ENCODE data around the gene PRPF19.

Gene PRPF19

GRCh38 chr11:60874421-60875365 lies 31.7 kb downstream of the PRPF19 start:
- Histone ChIP-seq H3K27me3 (ENCODE audit: control insufficient read depth, insufficient read depth, low read length) (no peaks in the 10 kb centered on the region), H3K36me3 (ENCODE audit: control insufficient read depth, insufficient read depth, low read length) (no peaks in the 10 kb centered on the region), H3K4me3 (ENCODE audit: low read length) (no peak overlapping the region), H3K4me1 (ENCODE audit: control insufficient read depth, insufficient read depth, low read length) (peaks cover 9% of the 10 kb centered on the region), H3K9me3 (ENCODE audit: control insufficient read depth, low read length) (no peaks in the 10 kb centered on the region), H3K9ac (ENCODE audit: low read length) (no peak overlapping the region)

GRCh38 chr11:60873533-60873932 lies 32.9 kb downstream of the PRPF19 start:
- no peak overlapping the region for H3K4me3 ChIP-seq (ENCODE audit: low read length)
- no peaks in the 10 kb centered on the region for H3K27me3 ChIP-seq (ENCODE audit: control insufficient read depth, insufficient read depth, low read length)
- H3K36me3 ChIP-seq (ENCODE audit: control insufficient read depth, insufficient read depth, low read length) = no peaks in the 10 kb centered on the region
- no peak overlapping the region for H3K9ac ChIP-seq (ENCODE audit: low read length)
- H3K9me3 ChIP-seq (ENCODE audit: control insufficient read depth, low read length) = no peaks in the 10 kb centered on the region
- H3K4me1 ChIP-seq (ENCODE audit: control insufficient read depth, insufficient read depth, low read length) = peaks cover 9% of the 10 kb centered on the region

- Histone ChIP-seq H3K9me3 (ENCODE audit: control insufficient read depth, low read length) (no peaks in the 10 kb centered on the region), H3K4me1 (ENCODE audit: control insufficient read depth, insufficient read depth, low read length) (peaks cover 7% of the 10 kb centered on the region), H3K36me3 (ENCODE audit: control insufficient read depth, insufficient read depth, low read length) (no peaks in the 10 kb centered on the region), H3K27me3 (ENCODE audit: control insufficient read depth, insufficient read depth, low read length) (no peaks in the 10 kb centered on the region), H3K4me3 (ENCODE audit: low read length) (no peak overlapping the region), H3K9ac (ENCODE audit: low read length) (no peak overlapping the region)
Observed at GRCh38 chr11:60872961-60873524, 33.3 kb downstream of the PRPF19 start.

GRCh38 chr11:60872124-60872960 lies 34.0 kb downstream of the PRPF19 start:
- H3K9me3 ChIP-seq (ENCODE audit: control insufficient read depth, low read length) = no peaks in the 10 kb centered on the region
- H3K9ac ChIP-seq (ENCODE audit: low read length) = no peak overlapping the region

GRCh38 chr11:60871378-60872061 lies 34.9 kb downstream of the PRPF19 start:
- no peaks in the 10 kb centered on the region for H3K36me3 ChIP-seq (ENCODE audit: control insufficient read depth, insufficient read depth, low read length)
- no peak overlapping the region for H3K9ac ChIP-seq (ENCODE audit: low read length)
- H3K4me3 ChIP-seq (ENCODE audit: low read length) = no peak overlapping the region
- no peaks in the 10 kb centered on the region for H3K9me3 ChIP-seq (ENCODE audit: control insufficient read depth, low read length)
- H3K4me1 ChIP-seq (ENCODE audit: control insufficient read depth, insufficient read depth, low read length) = peaks cover 5% of the 10 kb centered on the region
- H3K27me3 ChIP-seq (ENCODE audit: control insufficient read depth, insufficient read depth, low read length) = no peaks in the 10 kb centered on the region

More at GRCh38 chr11:60872124-60872960, 34.0 kb downstream of the PRPF19 start:
- H3K4me1 ChIP-seq (ENCODE audit: control insufficient read depth, insufficient read depth, low read length) = peaks cover 5% of the 10 kb centered on the region
- H3K36me3 ChIP-seq (ENCODE audit: control insufficient read depth, insufficient read depth, low read length) = no peaks in the 10 kb centered on the region
- no peaks in the 10 kb centered on the region for H3K27me3 ChIP-seq (ENCODE audit: control insufficient read depth, insufficient read depth, low read length)
- H3K4me3 ChIP-seq (ENCODE audit: low read length) = no peak overlapping the region

- H3K4me1 ChIP-seq (ENCODE audit: control insufficient read depth, insufficient read depth, low read length) = peaks cover 5% of the 10 kb centered on the region
- H3K9me3 ChIP-seq (ENCODE audit: control insufficient read depth, low read length) = no peaks in the 10 kb centered on the region
- no peak overlapping the region for H3K9ac ChIP-seq (ENCODE audit: low read length)
- no peaks in the 10 kb centered on the region for H3K36me3 ChIP-seq (ENCODE audit: control insufficient read depth, insufficient read depth, low read length)
- H3K27me3 ChIP-seq (ENCODE audit: control insufficient read depth, insufficient read depth, low read length) = no peaks in the 10 kb centered on the region
- no peak overlapping the region for H3K4me3 ChIP-seq (ENCODE audit: low read length)
Observed at GRCh38 chr11:60870733-60871377, 35.5 kb downstream of the PRPF19 start.

GRCh38 chr11:60870276-60870675 lies 36.1 kb downstream of the PRPF19 start:
- no peaks in the 10 kb centered on the region for H3K9me3 ChIP-seq (ENCODE audit: control insufficient read depth, low read length)
- H3K36me3 ChIP-seq (ENCODE audit: control insufficient read depth, insufficient read depth, low read length) = no peaks in the 10 kb centered on the region
- peaks cover 5% of the 10 kb centered on the region for H3K4me1 ChIP-seq (ENCODE audit: control insufficient read depth, insufficient read depth, low read length)
- no peak overlapping the region for H3K9ac ChIP-seq (ENCODE audit: low read length)
- no peak overlapping the region for H3K4me3 ChIP-seq (ENCODE audit: low read length)
- H3K27me3 ChIP-seq (ENCODE audit: control insufficient read depth, insufficient read depth, low read length) = no peaks in the 10 kb centered on the region

- Histone ChIP-seq H3K4me1 (ENCODE audit: control insufficient read depth, insufficient read depth, low read length) (peaks cover 5% of the 10 kb centered on the region), H3K9me3 (ENCODE audit: control insufficient read depth, low read length) (no peaks in the 10 kb centered on the region), H3K27me3 (ENCODE audit: control insufficient read depth, insufficient read depth, low read length) (no peaks in the 10 kb centered on the region), H3K36me3 (ENCODE audit: control insufficient read depth, insufficient read depth, low read length) (no peaks in the 10 kb centered on the region), H3K4me3 (ENCODE audit: low read length) (no peak overlapping the region), H3K9ac (ENCODE audit: low read length) (no peak overlapping the region)
Observed at GRCh38 chr11:60869451-60869825, 36.9 kb downstream of the PRPF19 start.

GRCh38 chr11:60868682-60869450 lies 37.5 kb downstream of the PRPF19 start:
- Histone ChIP-seq H3K9ac (ENCODE audit: low read length) (no peak overlapping the region), H3K9me3 (ENCODE audit: control insufficient read depth, low read length) (no peaks in the 10 kb centered on the region), H3K36me3 (ENCODE audit: control insufficient read depth, insufficient read depth, low read length) (no peaks in the 10 kb centered on the region), H3K4me3 (ENCODE audit: low read length) (no peak overlapping the region), H3K4me1 (ENCODE audit: control insufficient read depth, insufficient read depth, low read length) (peaks cover 5% of the 10 kb centered on the region), H3K27me3 (ENCODE audit: control insufficient read depth, insufficient read depth, low read length) (no peaks in the 10 kb centered on the region)

GRCh38 chr11:60867871-60868681 lies 38.3 kb downstream of the PRPF19 start:
- Histone ChIP-seq H3K9ac (ENCODE audit: low read length) (no peak overlapping the region), H3K4me3 (ENCODE audit: low read length) (no peak overlapping the region), H3K4me1 (ENCODE audit: control insufficient read depth, insufficient read depth, low read length) (peaks cover 5% of the 10 kb centered on the region), H3K9me3 (ENCODE audit: control insufficient read depth, low read length) (no peaks in the 10 kb centered on the region), H3K27me3 (ENCODE audit: control insufficient read depth, insufficient read depth, low read length) (no peaks in the 10 kb centered on the region), H3K36me3 (ENCODE audit: control insufficient read depth, insufficient read depth, low read length) (no peaks in the 10 kb centered on the region)

Data from mucosa of stomach (tissue), 1 donor.